HPDE6-E6E7 (cell line): ENCODE results near the gene FGD4.
A peak's percentile ranks its signal among the peaks of the same experiment; 100 is the strongest.

Experiments
- DNase-seq: peaks from one replicate; pipeline ENCODE4 v3.0.0; 2011; ENCODE audit warnings: missing footprints; ENCODE audit errors: extremely low spot score

FGD4 gene

DNA sequence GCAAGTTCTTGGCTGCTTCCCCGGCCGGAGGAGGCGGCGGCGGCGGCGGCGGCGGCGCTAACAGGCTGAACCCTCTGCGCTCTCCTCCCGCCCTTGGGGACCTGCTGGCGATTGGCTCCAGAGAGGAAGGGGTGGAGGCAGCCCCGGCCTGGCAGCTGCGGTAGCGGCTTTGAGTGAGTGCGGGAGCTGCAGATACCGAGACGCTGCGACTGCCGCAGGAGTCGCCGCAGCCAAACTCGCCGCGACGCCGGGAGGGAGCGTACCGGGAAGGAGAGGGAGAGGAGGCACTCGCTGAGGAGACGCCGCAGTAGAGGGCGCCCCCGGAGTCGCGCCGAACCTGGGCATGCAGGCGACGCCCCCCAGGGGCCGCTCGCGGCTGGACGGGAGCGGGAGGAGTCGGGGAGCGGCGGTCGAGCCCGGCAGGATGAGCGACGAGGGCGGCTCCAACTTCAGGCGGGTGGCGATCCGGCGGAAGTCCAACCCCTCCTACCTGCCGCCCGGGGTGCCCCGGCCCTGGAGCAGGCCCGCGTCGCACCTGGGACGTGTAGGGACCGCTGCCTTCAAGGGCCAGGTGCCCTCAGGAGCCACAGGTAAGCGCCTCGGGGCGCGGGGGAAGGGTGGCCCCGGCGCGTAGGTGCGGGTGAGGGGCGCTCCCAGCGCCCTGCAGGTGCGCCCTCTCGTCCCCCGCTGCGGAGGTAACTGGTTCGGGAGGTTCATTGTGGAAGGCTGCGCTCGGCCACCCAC is at the start of gene FGD4:
TSS of gene FGD4 (plus strand) at position 189 of the 744 bp plus-strand sequence.
- peak; percentile 91 for DNase-seq

DNA sequence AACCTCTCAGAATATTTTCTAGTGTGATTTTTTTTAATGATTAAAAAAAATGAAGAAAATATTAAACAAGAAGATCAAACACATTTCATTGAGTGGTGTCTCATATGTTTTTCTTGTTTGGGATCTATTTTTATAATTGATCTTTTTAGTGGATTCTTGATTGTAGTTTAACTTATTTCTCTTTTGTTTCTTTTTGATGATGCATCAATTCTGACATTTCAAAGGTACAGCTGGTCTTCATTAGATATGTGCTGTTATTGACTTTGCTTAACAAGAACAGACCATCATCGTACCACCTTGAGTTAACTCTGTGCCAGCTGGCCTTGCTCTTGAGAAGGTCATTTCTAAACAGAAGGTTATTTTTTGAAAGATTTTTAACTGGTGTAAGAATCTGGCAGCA is 45.8 kb upstream of the FGD4 start:
- DNase-seq, result no peak

DNA sequence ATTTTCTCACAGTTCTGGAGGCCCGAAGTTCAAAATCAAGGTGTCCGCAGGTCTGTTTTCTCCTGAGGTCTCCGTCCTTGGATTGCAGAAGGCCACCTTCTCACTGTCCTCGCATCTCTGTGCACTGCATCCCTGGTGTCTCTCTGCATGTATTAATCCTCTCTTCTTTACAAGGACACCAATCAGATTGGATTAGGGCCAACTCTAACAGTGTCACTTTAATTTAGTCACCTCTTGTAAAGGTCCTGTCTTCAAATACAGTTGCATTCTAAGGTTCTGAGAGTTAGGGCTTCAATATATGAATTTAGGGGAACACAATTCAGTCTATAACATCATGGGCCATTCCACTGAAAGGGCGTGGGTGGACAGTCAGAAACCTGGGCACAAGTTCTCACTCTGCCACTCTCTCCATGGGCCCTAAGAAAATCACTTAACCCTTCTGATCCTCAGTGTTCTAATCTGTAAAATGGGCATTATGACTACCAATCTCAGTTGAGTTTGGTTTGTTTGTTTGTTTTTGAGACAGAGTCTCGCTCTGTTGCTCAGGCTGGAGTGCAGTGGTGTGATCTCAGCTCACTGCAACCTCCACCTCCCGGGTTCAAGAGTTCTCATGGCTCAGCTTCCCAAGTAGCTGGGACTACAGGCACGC is 41.6 kb upstream of the FGD4 start:
- DNase-seq, result no peak

- no peak for DNase-seq
Observed at GRCh38 chr12:32360956-32361355, 38.4 kb upstream of the FGD4 start.

GRCh38 chr12:32362892-32363291 is 36.5 kb upstream of the FGD4 start:
- no peak for DNase-seq

- DNase-seq, result peak; percentile 25
Observed at GRCh38 chr12:32365473-32366064, 33.8 kb upstream of the FGD4 start.

GRCh38 chr12:32366714-32367113 is 32.6 kb upstream of the FGD4 start:
- DNase-seq, result no peak

DNA sequence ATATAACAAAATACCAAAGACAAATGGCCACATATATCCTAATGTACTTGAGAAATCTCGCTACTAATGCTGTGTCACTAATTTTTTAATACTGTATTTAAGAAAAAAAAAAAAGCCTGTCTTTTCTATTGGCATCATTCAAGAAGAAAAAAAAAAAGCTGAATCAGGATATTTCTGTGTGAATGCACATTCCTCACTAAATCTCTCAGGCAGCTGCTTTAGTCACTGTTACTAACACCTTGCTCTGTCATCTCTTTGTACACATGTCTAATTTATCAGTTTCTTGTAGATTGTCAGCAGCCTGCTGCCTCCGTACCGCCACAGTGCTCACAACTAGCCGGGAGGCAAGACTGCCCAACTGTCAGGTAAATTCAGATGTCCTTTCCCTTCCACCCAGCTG is 32.0 kb upstream of the FGD4 start:
- DNase-seq, result no peak

GRCh38 chr12:32369202-32369601 is 30.2 kb upstream of the FGD4 start:
- no peak for DNase-seq

DNA sequence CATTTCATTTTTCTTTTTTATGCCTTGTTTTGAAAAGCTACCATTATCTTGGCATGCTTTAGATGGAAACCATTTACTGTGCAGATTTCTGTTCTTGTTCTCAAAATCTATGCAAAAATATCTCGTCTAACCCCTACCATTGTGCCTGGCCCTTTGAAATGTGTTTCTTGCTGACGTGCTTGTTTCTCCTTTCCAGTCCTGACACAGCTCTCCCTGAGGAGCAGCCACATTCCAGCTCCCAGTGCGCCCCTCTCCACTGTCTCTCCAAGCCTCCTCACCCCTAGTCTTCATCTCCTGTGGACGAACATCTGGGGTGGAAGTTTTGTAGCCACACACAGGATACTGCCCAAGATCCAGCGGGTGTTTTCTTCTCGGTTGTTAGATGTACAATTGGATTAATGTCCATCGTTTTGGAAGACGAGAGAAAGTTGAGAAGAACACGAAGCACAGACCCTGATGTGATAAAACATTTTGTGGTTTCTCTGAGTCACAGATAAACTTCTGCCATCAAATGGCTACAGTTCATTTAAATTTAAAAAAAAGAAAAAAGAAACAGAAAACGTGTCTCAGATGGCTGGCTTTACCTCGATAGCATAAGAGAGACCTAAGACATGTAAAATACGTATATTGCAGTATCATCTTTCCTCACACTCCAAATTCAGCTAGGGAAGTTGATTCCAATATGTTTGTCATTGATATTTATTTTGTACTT is 21.9 kb upstream of the FGD4 start:
- DNase-seq, result no peak

DNA sequence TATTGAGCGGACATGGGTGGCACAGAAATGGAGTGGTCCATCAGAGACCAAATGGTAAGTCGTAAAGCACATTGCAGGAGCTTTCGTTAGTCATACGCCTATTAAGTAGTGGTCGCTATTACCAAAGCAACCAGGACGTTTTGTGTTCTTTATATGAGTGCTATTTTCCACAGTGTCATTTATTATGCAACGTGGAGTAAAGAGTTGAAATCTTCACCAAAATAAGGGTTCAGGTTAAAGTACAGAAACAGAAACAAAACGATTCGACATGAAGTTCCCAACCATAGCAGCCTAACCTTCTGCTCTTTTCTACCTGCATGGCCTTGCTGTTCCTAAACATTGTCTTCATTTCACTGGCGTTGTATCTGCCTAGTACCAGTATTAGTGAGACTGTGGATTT is 20.1 kb upstream of the FGD4 start:
- DNase-seq, result no peak

DNA sequence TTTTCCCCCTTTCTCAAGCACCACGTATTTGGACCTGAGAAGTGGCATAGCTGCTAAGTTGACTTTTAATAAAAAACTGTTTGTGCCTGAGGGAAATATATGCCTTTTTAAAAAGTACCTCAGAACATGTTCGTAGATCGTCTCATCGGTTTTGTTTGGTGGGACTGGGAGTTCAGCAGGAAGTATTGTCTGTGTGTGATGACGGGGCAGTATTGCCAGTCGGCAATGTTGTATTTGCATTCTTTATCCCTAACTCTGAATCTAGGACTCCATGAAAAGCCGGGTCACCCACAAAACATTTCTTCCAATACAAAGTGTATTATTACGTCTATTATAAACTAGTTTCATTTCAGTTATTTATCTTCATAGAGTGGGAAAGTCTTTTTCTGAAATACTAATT is 19.7 kb upstream of the FGD4 start:
- DNase-seq, result no peak

DNA sequence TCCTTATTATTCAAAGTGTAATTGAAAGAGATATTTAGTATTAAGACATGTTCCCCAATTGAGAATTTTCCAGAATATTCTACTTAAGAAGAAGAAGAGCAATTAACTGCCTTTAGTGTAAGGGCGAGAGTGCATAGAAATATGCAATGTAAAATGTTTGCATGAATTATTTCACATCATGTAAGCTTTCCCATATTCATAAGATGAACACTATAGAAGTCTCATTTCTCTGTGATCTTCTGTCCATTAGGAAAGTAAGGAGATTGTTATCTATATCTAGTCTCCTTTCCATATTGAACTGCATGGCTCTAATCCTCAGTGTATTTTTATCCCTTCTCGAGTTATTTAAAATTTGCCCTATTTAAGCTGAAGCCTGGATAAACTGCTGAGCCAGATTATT is 17.1 kb upstream of the FGD4 start:
- DNase-seq, result no peak

- no peak for DNase-seq
Observed at GRCh38 chr12:32390572-32391219, 8.7 kb upstream of the FGD4 start.

DNA sequence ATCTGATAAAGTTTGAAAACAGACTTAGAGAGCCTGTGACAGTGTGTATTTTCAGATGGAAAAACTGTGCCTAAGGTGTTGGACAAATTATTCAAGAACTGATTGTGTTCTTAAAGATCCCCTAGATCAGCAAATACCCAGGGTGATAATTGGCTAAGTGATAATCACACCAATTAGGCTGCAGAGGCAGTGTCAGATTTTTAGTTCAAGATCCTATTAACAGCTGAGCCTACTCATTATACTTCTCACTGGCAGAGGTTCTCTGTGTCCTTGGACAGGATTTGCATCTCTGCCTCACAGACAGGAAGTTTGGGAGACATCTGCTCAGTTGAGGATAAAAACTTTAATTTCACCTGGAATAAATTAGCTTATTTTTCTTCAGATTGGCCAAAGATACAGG is 4.3 kb upstream of the FGD4 start:
- DNase-seq, result no peak

DNA sequence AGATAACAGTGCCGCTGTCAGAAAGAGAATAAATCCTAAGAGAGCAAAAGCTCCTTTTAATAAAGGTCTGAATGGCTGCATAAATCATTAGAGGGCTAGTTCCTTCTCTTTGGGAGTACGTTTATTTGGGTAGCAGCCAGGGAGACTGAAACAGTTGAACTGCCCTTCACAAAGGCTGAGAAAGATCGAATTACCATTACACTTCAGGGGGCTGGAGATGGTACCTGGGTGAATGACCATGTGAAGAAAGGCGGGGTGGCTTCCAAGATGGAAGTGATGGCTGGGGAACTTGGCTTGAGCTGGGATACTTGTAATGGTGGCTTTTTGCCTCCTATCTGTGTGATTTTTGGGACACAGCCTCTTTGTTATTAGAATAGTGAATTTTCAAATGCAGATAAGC is 1.7 kb upstream of the FGD4 start:
- no peak for DNase-seq

GRCh38 chr12:32398181-32398580 is 1.2 kb upstream of the FGD4 start:
- no peak for DNase-seq

- no peak for DNase-seq
Observed at GRCh38 chr12:32398816-32399369, 465 bp upstream of the FGD4 start.

GRCh38 chr12:32400114-32400672 is 835 bp downstream of the FGD4 start:
- peak; percentile 23 for DNase-seq

- DNase-seq, result no peak
Observed at GRCh38 chr12:32400866-32401265, 1.5 kb downstream of the FGD4 start.

GRCh38 chr12:32402170-32402569 is 2.8 kb downstream of the FGD4 start:
- no peak for DNase-seq
